ENCODE measurements around the gene BATF. TPM values are rescaled to one million over a fixed set of nuclear protein-coding genes. Genes with fewer than 3 reads are reported as not detected.

Gene BATF
- total and polyA plus RNA-seq, 2 of the 8 experiments (the other 6 are each of a cell fraction or from before 2014, with no cell fraction given) = not detected

DNA sequence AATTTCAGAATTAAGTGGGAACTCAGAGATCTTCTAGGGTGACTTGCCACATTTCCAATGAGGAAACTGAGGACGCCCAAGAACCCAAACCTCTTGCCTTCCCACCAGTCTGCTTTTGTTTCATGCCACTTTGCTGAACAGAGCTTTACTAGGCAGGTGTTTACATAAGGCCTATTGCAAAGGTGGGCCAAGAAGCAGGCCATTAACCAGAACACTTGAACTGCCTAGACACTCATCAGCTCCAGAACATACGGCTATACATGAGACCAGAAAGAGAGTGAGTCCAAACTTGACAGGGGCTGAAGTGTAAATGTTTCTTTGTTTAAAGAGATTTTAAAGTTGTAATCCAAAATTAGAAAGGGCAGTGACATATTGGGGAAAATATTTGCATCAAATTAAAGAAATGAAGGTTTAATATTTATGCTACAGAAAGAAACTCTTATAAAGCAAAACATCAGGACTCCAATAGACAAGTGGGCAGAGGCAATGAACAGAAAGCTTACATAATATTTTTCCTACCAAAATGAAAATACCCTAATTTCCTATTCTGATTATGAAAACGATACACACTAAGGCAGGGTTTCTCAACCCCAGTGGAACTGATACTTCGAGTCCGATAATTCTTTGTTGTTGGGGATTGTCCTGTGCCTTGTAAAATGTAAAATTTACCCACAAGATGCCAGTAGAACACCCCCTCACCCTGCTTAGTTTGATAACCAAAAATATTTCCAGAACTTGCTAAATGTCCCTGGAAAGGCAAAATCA, 11.7 kb downstream of the BATF start (continued):
- TF ChIP-seq, protein P1, sequence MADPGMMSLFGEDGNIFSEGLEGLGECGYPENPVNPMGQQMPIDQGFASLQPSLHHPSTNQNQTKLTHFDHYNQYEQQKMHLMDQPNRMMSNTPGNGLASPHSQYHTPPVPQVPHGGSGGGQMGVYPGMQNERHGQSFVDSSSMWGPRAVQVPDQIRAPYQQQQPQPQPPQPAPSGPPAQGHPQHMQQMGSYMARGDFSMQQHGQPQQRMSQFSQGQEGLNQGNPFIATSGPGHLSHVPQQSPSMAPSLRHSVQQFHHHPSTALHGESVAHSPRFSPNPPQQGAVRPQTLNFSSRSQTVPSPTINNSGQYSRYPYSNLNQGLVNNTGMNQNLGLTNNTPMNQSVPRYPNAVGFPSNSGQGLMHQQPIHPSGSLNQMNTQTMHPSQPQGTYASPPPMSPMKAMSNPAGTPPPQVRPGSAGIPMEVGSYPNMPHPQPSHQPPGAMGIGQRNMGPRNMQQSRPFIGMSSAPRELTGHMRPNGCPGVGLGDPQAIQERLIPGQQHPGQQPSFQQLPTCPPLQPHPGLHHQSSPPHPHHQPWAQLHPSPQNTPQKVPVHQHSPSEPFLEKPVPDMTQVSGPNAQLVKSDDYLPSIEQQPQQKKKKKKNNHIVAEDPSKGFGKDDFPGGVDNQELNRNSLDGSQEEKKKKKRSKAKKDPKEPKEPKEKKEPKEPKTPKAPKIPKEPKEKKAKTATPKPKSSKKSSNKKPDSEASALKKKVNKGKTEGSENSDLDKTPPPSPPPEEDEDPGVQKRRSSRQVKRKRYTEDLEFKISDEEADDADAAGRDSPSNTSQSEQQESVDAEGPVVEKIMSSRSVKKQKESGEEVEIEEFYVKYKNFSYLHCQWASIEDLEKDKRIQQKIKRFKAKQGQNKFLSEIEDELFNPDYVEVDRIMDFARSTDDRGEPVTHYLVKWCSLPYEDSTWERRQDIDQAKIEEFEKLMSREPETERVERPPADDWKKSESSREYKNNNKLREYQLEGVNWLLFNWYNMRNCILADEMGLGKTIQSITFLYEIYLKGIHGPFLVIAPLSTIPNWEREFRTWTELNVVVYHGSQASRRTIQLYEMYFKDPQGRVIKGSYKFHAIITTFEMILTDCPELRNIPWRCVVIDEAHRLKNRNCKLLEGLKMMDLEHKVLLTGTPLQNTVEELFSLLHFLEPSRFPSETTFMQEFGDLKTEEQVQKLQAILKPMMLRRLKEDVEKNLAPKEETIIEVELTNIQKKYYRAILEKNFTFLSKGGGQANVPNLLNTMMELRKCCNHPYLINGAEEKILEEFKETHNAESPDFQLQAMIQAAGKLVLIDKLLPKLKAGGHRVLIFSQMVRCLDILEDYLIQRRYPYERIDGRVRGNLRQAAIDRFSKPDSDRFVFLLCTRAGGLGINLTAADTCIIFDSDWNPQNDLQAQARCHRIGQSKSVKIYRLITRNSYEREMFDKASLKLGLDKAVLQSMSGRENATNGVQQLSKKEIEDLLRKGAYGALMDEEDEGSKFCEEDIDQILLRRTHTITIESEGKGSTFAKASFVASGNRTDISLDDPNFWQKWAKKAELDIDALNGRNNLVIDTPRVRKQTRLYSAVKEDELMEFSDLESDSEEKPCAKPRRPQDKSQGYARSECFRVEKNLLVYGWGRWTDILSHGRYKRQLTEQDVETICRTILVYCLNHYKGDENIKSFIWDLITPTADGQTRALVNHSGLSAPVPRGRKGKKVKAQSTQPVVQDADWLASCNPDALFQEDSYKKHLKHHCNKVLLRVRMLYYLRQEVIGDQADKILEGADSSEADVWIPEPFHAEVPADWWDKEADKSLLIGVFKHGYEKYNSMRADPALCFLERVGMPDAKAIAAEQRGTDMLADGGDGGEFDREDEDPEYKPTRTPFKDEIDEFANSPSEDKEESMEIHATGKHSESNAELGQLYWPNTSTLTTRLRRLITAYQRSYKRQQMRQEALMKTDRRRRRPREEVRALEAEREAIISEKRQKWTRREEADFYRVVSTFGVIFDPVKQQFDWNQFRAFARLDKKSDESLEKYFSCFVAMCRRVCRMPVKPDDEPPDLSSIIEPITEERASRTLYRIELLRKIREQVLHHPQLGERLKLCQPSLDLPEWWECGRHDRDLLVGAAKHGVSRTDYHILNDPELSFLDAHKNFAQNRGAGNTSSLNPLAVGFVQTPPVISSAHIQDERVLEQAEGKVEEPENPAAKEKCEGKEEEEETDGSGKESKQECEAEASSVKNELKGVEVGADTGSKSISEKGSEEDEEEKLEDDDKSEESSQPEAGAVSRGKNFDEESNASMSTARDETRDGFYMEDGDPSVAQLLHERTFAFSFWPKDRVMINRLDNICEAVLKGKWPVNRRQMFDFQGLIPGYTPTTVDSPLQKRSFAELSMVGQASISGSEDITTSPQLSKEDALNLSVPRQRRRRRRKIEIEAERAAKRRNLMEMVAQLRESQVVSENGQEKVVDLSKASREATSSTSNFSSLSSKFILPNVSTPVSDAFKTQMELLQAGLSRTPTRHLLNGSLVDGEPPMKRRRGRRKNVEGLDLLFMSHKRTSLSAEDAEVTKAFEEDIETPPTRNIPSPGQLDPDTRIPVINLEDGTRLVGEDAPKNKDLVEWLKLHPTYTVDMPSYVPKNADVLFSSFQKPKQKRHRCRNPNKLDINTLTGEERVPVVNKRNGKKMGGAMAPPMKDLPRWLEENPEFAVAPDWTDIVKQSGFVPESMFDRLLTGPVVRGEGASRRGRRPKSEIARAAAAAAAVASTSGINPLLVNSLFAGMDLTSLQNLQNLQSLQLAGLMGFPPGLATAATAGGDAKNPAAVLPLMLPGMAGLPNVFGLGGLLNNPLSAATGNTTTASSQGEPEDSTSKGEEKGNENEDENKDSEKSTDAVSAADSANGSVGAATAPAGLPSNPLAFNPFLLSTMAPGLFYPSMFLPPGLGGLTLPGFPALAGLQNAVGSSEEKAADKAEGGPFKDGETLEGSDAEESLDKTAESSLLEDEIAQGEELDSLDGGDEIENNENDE (IDR thresholded peaks at IDR 0.05; ENCODE audit: insufficient replicate concordance, low read length) = no peak
- no peak for TF ChIP-seq NRF1 (IDR thresholded peaks at IDR 0.05; ENCODE audit: low read depth, low read length)
- TF ChIP-seq TBP (IDR thresholded peaks at IDR 0.05; ENCODE audit: low read depth, low read length) = no peak
- no peak for TF ChIP-seq MAFK (IDR thresholded peaks at IDR 0.05; ENCODE audit: low read depth, low read length)
- TF ChIP-seq CBX8 (IDR thresholded peaks at IDR 0.05; ENCODE audit: borderline replicate concordance, low read depth, low read length) = no peak
- no peak for TF ChIP-seq KDM4A (IDR thresholded peaks at IDR 0.05; ENCODE audit: low read depth, low read length, severe bottlenecking)
- TF ChIP-seq, protein P2, sequence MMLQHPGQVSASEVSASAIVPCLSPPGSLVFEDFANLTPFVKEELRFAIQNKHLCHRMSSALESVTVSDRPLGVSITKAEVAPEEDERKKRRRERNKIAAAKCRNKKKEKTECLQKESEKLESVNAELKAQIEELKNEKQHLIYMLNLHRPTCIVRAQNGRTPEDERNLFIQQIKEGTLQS (IDR thresholded peaks at IDR 0.05; ENCODE audit: insufficient read depth, low read depth, low read length) = no peak
- no peak for TF ChIP-seq SRF (IDR thresholded peaks at IDR 0.05; ENCODE audit: low read depth, low read length)

Data from H1 (cell line).